Pancreas (tissue), 10 donors: ENCODE results near the gene MTFP1. TPM values are rescaled to one million over a fixed set of nuclear protein-coding genes. Genes with fewer than 3 reads are reported as not detected.

Source experiments
- ATAC-seq, 4 donors: fragments of 200-7000 bp; cut with Tn5 transposase; one replicate each; pipeline versions ENCODE4 v1.8.0 to v1.9.1; 2020; ENCODE audit warnings: mild to moderate bottlenecking in 4 of 4, moderate library complexity in 4 of 4
- DNase-seq, 6 donors: peaks; one replicate each; pipeline ENCODE4 v3.0.0-alpha.2; 2020
- FAIRE-seq: peaks from 2 replicates; lab custom pipeline; 2012; peaks lifted over from hg19 to GRCh38; lab: Jason Lieb, UNC
- H3K27ac ChIP-seq, 4 donors: fragments of 200-600 bp; sonication (generic); 1 replicate in 3 of 4; 2 replicates in 1 of 4; pipeline versions ENCODE4 v1.5.0 to v1.8.0; 2020
- H3K27me3 ChIP-seq, 4 donors: fragments of 200-600 bp; one replicate each; pipeline ENCODE4 v1.8.0; 2021
- H3K36me3 ChIP-seq, 3 donors: fragments of 200-600 bp; sonication (generic) in 1 of 3; one replicate each; pipeline versions ENCODE4 v1.5.0 to v1.8.0; 2020 to 2021
- H3K4me1 ChIP-seq, 3 donors: fragments of 200-600 bp; one replicate each; pipeline ENCODE4 v1.8.0; 2021
- H3K4me3 ChIP-seq, 4 donors: fragments of 200-600 bp; sonication (generic) in 2 of 4; one replicate each; pipeline versions ENCODE4 v1.5.0 to v1.8.0; 2020 to 2021
- H3K9me3 ChIP-seq, 4 donors: fragments of 200-600 bp; one replicate each; pipeline ENCODE4 v1.8.0; 2021
- CTCF ChIP-seq, 4 donors: fragments of 200-600 bp; sonication (generic) in 3 of 4; IDR thresholded peaks; one replicate each; pipeline versions ENCODE4 v1.5.0 to v1.8.0; 2021; ENCODE audit warnings: antibody characterized with exemption in 4 of 4
- WGBS, 2 donors: extraction: QIAGEN DNeasy Blood & Tissue Kit; methylation state at CpG; one replicate each; pipeline ENCODE4 v1.1.7; 2013; 5-methylcytosine and 5-hydroxymethylcytosine counted together
- intact Hi-C, 3 donors: fragments of 100-400 bp; cut with DNase I; formaldehyde crosslinking; loops; one replicate each; pipeline versions ENCODE4 v1.11.1 to v1.14.2; 2022
- polyA plus RNA-seq, 2 donors: library from polyadenylated mRNA; stranded (reverse); fragments of 200-250 nt; gene quantifications; one replicate each; pipeline ENCODE4 v1.2.3, GENCODE V29; 2013
- total RNA-seq, 6 donors: library from RNA; stranded (reverse); fragmentation: NEBNext Ultra II Directional in 4 of 6; extraction: Animal tissue kit (Norgen Biotek cat#: 25700) in 4 of 6; gene quantifications; one replicate each; pipeline versions ENCODE4 v1.2.1 to v1.2.4, GENCODE V29; 2021 to 2023
- donor health status: healthy with polysubstance abuse.
- donor health status: DM: no; HTN: no; CAD: no; lungs with moderate emphysema.
- donor health status: DM: no; HTN: no; CAD: no.
- donor health status: control.
- donor health status: control.
- donor health status: Bipolar disorder and iron deficiency.
- donor health status: DM: yes; HTN: yes; CAD: no.
- donor health status: DM: no; HTN: no; CAD: no.
- donor health status: DM: no; HTN: no; CAD: no.
- donor health status: DM: yes; HTN: yes; CAD: no.

MTFP1 gene
- total and polyA plus RNA-seq, 8 donors, result 3.2 to 15.7 (median 8.6) TPM

- FAIRE-seq, result no peak
- ATAC-seq, result peak; percentile 54 to 80 (median 72)
- no peak overlapping the region for H3K4me3 ChIP-seq
- TF ChIP-seq CTCF (IDR thresholded peaks at IDR 0.05), result peak; percentile 73 to 85 (median 76)
- H3K36me3 ChIP-seq, result no peaks in the 10 kb centered on the region
- intact Hi-C loops, result no loop called here
- H3K9me3 ChIP-seq, result no peaks in the 10 kb centered on the region
- H3K27ac ChIP-seq, result no peak overlapping the region
- WGBS, 2 donors, result 44 to 46% methylated on average over 5 of the region's 5 CpGs
- H3K4me1 ChIP-seq, result peaks cover 0 to 3% (median 0%) of the 10 kb centered on the region in 3 donors
- DNase-seq, result peak; percentile 65 to 87 (median 80)
- no peaks in the 10 kb centered on the region for H3K27me3 ChIP-seq
Observed at GRCh38 chr22:30390974-30391691, 34.4 kb upstream of the MTFP1 start.

- H3K27ac ChIP-seq, result no peak overlapping the region
- DNase-seq (no peak), FAIRE-seq (no peak), ATAC-seq (no peak)
- no peak for TF ChIP-seq CTCF (IDR thresholded peaks at IDR 0.05)
- H3K9me3 ChIP-seq, result no peaks in the 10 kb centered on the region
- peaks cover 0 to 5% (median 0%) of the 10 kb centered on the region in 3 donors for H3K4me1 ChIP-seq
- H3K36me3 ChIP-seq, result no peaks in the 10 kb centered on the region
- WGBS, 2 donors, result 70 to 75% methylated on average over 9 of the region's 9 CpGs
- intact Hi-C loops, result no loop called here
- H3K4me3 ChIP-seq, result no peak overlapping the region
- H3K27me3 ChIP-seq, result no peaks in the 10 kb centered on the region
Observed at GRCh38 chr22:30392661-30393321, 32.8 kb upstream of the MTFP1 start.

- Histone ChIP-seq H3K27me3 (no peaks in the 10 kb centered on the region), H3K4me3 (no peak overlapping the region), H3K36me3 (no peaks in the 10 kb centered on the region), H3K9me3 (no peaks in the 10 kb centered on the region), H3K27ac (no peak overlapping the region), H3K4me1 (peaks cover 0 to 5% (median 0%) of the 10 kb centered on the region in 3 donors)
- FAIRE-seq (no peak), DNase-seq (no peak), ATAC-seq (no peak)
- WGBS, 2 donors, result 74 to 79% methylated on average over 7 of the region's 7 CpGs
- intact Hi-C loops, result no loop called here
- TF ChIP-seq CTCF (IDR thresholded peaks at IDR 0.05), result no peak
Observed at GRCh38 chr22:30393322-30393680, 32.3 kb upstream of the MTFP1 start.

GRCh38 chr22:30393885-30394284 lies 31.7 kb upstream of the MTFP1 start:
- intact Hi-C loops, result no loop called here

More at GRCh38 chr22:30393885-30394284, 31.7 kb upstream of the MTFP1 start:
- TF ChIP-seq CTCF (IDR thresholded peaks at IDR 0.05), result no peak
- Histone ChIP-seq H3K4me1 (peaks cover 0 to 5% (median 0%) of the 10 kb centered on the region in 3 donors), H3K9me3 (no peaks in the 10 kb centered on the region), H3K27me3 (no peaks in the 10 kb centered on the region), H3K27ac (no peak overlapping the region), H3K36me3 (no peaks in the 10 kb centered on the region), H3K4me3 (no peak overlapping the region)
- WGBS, 2 donors, result 77 to 80% methylated on average over 3 of the region's 3 CpGs
- DNase-seq, result no peak
- no peak for ATAC-seq
- FAIRE-seq, result no peak
